Upper lobe of left lung (tissue), 4 donors: ENCODE results near the gene GJB6.

Source experiments
- CTCF ChIP-seq, 6 experiments: fragments of 450-650 bp in 4 of 6; fragments of 200-600 bp in 2 of 6; sonication (generic) in 2 of 6; IDR thresholded peaks; one replicate each; pipeline ENCODE4 v1.5.1; 2016 to 2019; ENCODE audit warnings: antibody characterized with exemption in 6 of 6
- EP300 ChIP-seq, 4 donors: sonication (generic); formaldehyde crosslinking; IDR thresholded peaks; one replicate each; pipeline ENCODE4 v1.5.1; 2017; ENCODE audit warnings: antibody characterized with exemption in 4 of 4, control low read depth in 2 of 4
- POLR2A ChIP-seq, 4 donors: fragments of 450-650 bp; IDR thresholded peaks; one replicate each; pipeline ENCODE4 v1.5.1; 2016 to 2017; ENCODE audit warnings: antibody characterized with exemption in 4 of 4, mild to moderate bottlenecking in 2 of 4
- POLR2AphosphoS5 ChIP-seq, 2 donors: sonication (generic); formaldehyde crosslinking; IDR thresholded peaks; one replicate each; pipeline ENCODE4 v1.5.1; 2017; ENCODE audit warnings: antibody characterized with exemption in 2 of 2

- no peak for TF ChIP-seq CTCF (IDR thresholded peaks at IDR 0.05)
- no peak for TF ChIP-seq POLR2A (IDR thresholded peaks at IDR 0.05)
- TF ChIP-seq EP300 (IDR thresholded peaks at IDR 0.05) = no peak
- TF ChIP-seq POLR2AphosphoS5 (IDR thresholded peaks at IDR 0.05) = no peak
Measured at GRCh38 chr13:20198781-20199180, 33.3 kb downstream of the GJB6 start.
